HG02642 (cell line): Measurements from ENCODE around the gene SELENOO.
A peak's percentile ranks its signal among the peaks of the same experiment; 100 is the strongest.

Experiments
- ATAC-seq: cut with Tn5 transposase; IDR thresholded peaks from one replicate; pipeline ENCODE4 v1.9.1; 2021; ENCODE audit warnings: mild to moderate bottlenecking; ENCODE audit not compliant: unreplicated experiment, poor library complexity

SELENOO gene

GRCh38 chr22:50226063-50226874 lies 25.5 kb downstream of the SELENOO start:
- no peak for ATAC-seq

DNA sequence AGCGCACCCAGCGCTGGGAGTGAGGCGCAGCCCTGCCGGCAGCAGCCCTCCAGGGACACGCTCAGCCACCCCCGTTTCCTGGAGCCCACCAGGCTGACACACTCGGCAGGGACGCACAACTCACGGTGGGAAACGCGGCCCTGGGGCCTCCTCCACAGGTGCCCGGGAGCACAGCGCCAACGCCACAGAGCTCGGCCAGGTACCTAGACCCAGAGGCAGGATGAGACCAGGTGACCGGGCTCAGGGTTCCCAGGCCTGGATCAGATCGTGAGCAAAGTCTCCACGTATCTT lies 26.0 kb downstream of the SELENOO start:
- ATAC-seq = no peak

DNA sequence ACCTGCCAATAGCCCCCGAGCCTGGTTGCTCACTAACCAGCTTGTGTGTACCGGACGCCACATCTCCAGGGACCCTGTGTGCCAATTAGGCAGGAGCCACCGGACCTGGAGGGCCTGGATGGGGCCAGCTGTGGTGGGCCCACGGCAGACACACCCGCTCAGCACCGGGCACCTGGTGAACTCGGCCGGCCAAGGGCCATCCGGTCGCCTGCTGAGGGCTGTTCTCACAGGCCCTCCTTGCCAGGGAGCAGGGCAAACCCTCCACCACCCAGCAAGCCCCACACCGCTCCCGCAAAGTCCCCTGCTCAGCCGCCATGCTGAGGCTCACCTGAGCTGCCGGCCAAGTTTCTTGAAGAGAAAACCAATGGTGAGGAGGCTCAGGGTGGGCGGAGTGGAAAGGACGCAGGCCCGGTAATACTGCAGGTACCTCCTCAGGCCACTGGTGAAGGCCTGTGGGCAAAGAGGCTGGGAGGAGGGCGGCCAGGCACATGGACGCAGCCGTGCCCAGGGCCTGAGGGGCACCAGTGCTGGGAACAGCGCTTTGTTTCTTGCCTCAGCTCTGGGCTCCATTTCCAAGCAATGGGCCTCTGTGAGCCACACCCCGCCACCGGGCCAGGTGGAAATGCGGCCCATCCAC lies 26.9 kb downstream of the SELENOO start:
- ATAC-seq = no peak

- ATAC-seq = no peak
Observed at GRCh38 chr22:50228366-50228765, 27.6 kb downstream of the SELENOO start.

- ATAC-seq = no peak
Observed at GRCh38 chr22:50229370-50229769, 28.6 kb downstream of the SELENOO start.

- no peak for ATAC-seq
Observed at GRCh38 chr22:50232481-50233151, 31.8 kb downstream of the SELENOO start.

GRCh38 chr22:50233223-50233622 lies 32.4 kb downstream of the SELENOO start:
- no peak for ATAC-seq

DNA sequence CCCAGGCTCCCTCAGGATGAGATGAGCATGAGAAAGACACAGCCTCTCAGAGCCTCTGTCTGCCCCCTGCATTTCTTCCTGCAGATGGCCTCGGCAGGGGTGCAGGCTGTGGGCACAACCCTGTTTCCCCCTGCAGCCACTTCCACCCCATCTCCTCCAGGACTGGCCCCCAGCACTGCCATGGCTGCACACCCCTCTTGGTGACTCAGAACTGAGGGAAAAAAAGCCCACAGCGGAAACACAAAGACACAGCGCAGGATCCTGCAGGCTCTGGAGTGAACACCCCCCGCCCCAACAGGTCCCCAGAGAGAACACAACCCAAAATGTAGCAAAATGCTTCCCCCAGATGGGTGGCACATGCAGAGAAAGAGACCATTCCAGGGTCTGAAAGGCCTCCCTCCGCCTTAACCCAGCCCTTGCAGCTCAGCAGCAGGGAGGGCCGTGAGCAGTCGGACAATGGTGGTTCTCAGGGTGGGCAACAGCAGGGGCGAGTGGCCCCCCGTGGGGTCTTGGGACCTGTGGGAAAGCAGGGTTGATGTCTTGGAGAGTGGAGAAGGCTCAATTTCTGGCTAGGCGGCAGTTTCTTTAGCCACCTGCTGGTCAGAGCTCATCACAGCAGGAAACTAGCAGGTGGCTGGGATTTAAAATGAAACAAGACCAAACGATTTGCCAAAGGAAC lies 36.1 kb downstream of the SELENOO start:
- no peak for ATAC-seq

- no peak for ATAC-seq
Observed at GRCh38 chr22:50238755-50239154, 37.9 kb downstream of the SELENOO start.

GRCh38 chr22:50242406-50242949 lies 41.7 kb downstream of the SELENOO start:
- ATAC-seq = no peak

GRCh38 chr22:50243685-50244419 lies 43.0 kb downstream of the SELENOO start:
- no peak for ATAC-seq

DNA sequence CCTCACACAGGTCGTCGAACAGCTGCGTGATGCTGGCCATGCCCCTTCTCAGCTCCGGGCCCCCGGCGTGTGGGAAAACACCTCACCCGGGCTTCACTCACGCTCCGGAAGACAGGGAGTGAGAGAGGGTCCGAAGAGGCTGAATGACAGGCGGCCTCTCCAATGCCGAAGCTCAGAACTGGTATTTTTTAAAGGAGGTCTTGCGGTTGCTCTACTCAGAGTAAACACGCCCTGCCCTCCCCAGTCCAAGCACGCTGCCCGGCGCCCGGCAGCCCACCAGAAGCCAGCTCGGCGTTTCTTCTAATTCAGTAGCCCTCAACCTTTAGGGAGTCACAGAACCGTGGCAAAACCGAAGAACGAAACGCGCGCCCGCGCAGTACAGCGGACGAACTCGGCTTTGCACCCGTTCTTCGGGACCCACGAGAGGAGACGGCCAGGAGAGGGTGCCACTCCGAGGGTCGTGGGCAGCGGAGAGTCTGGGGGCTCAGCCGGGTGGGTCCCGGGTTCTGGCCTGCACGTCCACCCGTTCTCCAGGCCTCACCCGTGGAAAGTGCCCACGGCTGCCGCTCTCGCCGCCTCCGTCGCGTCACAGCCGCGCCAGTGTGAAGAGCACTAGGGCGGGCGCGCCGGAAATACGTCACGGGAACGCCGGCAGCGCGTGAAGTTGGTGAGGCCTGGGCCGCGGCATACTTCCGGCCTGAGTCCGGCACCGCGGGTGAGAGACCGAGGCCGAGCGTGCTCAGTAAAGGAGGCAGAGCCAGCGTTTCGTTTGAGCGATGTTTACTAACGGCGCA lies 43.8 kb downstream of the SELENOO start, which contains the start of gene TUBGCP6:
Gene TUBGCP6 (minus strand): TSS at position 604 of the 794 bp plus-strand sequence. CDS start 564 bp downstream, at position 40.
- ATAC-seq = peak; percentile 78

DNA sequence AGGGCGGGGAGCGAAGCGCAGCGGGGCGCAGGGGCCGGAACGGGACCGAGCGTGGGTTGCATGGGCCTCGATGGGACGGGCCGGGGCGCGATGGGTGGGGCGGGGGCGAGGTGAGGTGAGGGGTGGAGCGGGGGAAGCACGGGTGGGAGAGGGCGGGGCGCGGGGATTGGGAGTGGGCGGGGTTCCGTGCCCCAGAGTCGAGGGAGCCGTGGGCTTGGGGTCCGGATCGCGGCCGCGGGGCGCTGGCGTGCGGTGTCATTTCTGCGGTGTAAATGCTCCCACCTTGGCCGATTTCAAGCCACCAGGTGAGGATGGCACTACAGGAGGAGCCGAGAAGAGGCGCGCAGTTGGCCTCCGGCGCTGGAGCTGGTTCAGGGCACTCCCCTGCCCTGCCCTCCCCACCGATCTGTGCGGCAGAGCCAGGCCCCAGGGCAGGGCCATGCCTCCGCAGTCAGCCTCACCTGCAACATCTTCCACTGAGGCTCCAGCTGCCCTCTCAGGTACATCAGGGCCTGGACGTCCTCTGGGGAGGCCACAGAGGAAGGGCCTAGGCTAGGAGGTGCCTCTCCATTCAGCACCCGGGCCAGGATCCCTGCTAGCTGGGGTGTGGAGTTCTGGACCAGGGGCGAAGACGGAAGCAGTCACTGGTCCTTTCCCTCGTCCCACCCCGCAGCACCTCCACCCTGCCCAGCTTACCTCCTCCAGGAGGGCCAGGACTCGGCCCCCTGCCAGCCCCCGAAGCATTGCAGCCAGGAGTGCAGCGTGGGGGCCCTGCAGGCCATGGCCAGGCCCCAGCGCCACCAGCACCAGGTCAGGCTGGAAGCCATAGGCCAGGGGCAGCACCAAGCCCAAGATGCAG lies 44.6 kb downstream of the SELENOO start:
- no peak for ATAC-seq

- no peak for ATAC-seq
Observed at GRCh38 chr22:50246242-50247175, 45.7 kb downstream of the SELENOO start.

DNA sequence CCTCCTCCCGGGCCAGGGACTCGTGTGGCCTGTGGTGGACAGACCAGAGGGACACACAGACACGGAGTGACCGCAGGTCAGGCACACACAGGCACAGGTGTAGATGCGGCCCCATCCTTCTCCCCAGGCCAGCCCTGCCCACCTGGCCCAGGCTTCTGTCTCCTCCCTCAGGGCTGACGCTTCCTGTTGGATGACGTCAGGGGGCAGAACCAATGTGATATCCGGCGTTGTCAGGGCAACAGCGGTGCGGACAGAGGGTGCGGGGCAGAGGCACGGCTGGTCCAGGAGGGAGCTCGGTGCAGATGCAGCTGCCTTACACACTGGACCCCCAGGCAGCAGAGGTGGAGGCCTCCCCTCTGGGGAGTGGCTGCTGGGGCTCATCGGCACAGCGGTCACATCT lies 46.9 kb downstream of the SELENOO start:
- no peak for ATAC-seq

- ATAC-seq = no peak
Observed at GRCh38 chr22:50248196-50249081, 47.6 kb downstream of the SELENOO start.
